Skin epidermis (tissue), 12 donors: ENCODE results near the gene PRF1.

Source experiments
- H3K27ac ChIP-seq, 21 experiments: fragments of 200-600 bp; sonication (generic) in 11 of 21; one replicate each; pipeline ENCODE4 v1.5.0; 2020; ENCODE audit warnings: mild to moderate bottlenecking in 3 of 21, inconsistent platforms in 2 of 21, moderate library complexity in 2 of 21
- H3K4me3 ChIP-seq, 7 experiments: fragments of 200-600 bp; sonication (generic) in 2 of 7; one replicate each; pipeline ENCODE4 v1.5.0; 2020; ENCODE audit warnings: inconsistent platforms in 2 of 7, mild to moderate bottlenecking in 2 of 7, moderate library complexity in 1 of 7

The PRF1 gene

DNA sequence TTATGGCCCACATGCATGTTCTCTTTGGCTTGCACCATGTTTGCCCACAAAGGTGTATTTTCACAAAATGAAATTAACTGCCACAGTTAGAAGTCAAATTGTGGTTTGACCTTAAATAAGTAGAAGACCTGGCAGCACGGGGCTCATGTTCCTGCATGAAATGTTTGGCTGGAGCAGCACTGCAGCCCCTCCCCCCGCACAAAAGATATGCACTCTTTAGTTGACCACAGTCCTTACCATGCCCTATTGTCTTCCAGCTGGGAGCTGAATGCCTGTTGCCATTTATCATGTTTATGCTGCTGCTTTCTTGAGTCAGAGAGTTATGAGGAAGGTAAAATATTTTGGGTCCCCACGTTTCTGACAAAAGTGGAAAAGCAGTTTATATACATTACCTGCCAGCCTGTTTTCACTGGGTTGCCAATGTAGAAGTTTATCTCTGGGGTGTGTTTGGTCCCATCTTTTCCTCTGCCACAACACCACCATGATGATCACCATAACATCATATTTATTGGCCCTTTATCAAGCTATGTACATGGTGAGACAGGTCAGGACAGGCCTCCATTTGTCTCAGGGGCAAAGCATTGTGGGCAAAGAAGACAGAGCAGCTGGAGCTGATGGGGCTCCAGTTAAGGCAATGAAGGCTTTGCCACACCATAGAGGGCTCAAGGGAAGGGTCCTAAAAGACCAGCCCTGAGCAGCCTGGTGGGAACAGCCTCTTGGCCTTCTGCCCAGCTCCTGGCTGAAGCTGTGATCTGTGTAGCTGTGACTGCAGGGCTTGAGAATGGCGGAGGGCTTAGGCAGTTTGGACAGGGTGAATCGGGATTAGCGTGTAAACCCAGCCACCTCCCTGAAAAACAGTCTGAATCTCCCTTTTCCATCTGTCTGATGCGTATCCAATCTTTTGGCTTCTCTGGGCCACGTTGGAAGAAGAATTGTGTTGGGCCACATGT is 5.4 kb downstream of the PRF1 start:
- H3K4me3 ChIP-seq, result no peak overlapping the region
- H3K27ac ChIP-seq, result no peak overlapping the region

DNA sequence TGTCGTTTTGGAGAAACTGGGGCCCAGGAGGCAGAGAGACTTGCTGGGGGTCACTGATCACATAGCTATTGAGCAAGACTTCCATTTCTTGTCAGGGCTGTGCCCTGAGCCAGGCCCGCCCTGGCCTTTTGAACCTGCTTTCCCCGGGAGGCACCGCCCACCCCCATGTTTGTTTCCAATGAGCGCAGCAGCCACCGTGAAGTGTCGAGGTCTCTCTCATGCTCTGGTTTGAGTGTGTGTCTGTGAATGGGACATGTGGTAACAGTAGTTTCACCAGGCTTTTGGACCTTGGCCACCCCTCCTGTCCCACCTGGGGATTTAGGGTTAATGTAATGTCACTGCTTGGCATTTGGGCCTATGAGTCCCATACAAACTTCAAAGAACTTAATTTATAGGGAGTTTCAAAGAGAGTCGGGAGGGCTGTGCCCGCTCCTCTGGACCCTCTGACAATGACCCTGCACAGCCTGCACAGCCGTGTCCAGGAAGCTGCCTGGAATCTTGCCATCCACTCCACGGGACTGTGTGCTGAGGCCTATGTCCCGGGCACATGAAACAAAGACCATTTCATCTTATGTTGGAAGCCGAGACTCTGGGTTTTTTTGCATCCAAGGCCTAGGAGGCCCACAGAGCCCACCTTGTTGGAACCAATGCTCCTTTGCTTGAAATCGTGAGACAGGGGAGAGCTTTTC is 6.3 kb downstream of the PRF1 start:
- no peak overlapping the region for H3K27ac ChIP-seq
- no peak overlapping the region for H3K4me3 ChIP-seq

DNA sequence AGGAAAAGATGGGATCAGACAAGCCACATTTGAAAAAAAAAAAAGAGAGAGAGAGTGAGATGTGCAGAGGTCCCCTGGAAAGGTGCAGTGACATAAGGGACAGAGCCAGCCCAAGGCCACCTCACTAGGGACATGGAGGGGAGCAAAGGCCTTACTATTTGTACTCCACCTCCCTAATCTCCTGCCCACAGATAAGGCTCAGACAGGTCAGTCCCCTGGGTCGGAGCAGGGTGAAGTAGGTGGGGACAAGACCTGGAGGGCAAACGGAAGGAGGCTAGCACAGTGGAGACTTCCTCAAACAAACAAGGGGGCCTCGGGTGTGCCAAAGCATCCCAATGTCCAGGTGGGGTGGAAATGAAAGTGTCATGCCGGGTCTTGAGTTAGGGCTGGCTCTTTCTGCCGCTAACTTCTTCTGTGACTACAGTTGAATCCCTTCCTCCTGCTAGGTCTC is 7.0 kb downstream of the PRF1 start:
- H3K4me3 ChIP-seq, result no peak overlapping the region
- no peak overlapping the region for H3K27ac ChIP-seq

DNA sequence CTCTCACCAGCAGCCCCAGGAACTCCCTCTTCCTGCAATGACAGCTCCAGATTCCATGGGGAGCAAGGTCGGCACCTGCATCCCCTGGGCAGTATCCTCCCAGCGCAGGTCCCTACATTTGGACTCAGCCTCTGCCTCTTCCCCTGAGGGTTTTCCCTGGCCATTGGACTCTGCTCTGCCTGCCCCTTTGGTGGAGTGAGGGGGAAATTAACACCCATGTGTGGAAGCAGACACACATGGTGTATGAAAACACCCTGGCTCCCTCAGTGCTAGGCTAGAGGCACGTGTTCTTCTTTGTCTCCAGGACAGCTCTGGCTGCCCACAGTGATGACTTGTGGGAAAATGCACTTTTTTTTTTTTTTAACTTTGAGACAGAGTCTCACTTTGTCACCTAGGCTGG is 8.4 kb downstream of the PRF1 start:
- no peak overlapping the region for H3K4me3 ChIP-seq
- no peak overlapping the region for H3K27ac ChIP-seq

DNA sequence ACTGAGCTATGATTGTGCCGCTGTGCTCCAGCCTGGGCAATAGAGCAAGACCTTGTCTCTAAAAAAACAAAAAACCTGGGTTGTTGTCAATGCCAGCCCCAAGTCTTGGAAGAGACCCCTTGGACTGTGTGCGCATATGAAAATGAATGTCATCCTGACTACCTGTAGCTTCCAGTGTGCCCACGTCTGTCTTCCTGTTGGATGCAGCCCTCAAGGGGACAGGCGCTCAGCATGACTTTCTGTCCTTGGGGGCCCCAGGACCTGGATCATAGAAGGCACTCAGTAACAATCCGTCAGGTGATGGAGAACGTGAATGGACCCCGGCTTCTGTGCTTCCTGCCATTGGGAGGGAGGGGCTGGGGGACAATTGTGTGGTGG is 9.0 kb downstream of the PRF1 start:
- H3K27ac ChIP-seq, result no peak overlapping the region

DNA sequence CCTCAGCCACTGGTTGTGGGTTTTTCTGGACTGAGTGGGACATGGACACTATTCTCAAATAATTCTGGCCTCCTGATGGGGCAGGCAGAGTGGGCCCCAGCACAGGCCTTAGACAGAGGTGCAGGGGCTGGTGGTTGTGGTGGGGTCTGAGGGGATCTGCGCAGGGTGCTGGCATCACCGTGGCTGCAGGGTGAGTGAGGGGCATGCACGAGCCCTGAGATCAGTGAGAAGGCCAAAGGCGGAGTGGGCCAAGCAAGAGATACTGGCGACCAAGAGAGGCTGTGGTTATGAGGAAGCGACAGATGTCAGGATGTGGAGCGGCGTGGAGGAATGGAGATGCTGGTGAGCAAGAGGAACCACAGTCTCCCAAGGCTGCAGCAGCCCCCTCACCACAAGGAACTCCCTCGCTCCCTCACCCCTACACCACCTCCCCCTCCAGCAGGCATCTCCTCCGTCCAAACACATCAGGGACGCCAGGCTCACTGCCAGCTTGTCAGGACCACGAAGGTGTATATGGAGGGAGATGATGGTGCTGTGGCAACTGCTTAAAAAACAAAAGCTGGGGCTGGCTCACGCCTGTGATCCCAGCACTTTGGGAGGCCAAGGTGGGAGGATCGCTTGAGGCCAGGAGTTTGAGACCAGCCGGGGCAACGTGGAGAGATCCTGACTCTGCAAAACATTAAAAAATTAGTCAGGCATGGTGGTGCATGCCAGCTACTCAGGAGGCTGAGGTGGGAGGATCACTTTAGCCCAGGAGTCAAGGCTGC is 9.6 kb downstream of the PRF1 start:
- no peak overlapping the region for H3K27ac ChIP-seq
- no peak overlapping the region for H3K4me3 ChIP-seq

More for the DNA sequence above, 9.0 kb downstream of the PRF1 start:
- H3K4me3 ChIP-seq, result no peak overlapping the region

DNA sequence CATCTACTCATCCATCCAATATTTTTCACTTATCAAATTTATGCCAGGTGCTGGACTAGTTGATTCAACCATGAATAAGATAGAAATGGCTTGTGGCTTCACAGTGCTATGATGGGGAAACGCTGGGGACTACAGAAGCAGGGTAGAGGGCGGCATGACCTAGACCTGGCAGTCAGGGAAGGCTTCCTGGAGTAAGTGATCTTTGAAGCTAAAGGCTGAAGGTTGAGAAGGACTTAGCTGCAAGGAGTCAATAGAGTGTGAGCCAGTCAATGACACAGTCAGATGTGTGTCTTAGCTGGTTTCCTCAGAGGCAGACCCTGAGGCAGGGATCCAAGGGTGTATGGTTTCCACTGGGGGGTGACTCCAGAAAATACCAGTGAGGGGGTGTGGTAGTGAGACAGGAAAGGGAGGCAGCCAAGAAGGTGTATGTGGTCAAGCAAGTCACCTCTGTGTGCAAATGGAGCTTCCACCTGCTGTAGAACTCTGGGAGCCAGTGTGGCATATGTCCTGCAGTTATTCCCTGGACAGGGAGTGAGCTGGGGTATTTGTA is 10.3 kb downstream of the PRF1 start:
- H3K27ac ChIP-seq, result no peak overlapping the region
- no peak overlapping the region for H3K4me3 ChIP-seq

DNA sequence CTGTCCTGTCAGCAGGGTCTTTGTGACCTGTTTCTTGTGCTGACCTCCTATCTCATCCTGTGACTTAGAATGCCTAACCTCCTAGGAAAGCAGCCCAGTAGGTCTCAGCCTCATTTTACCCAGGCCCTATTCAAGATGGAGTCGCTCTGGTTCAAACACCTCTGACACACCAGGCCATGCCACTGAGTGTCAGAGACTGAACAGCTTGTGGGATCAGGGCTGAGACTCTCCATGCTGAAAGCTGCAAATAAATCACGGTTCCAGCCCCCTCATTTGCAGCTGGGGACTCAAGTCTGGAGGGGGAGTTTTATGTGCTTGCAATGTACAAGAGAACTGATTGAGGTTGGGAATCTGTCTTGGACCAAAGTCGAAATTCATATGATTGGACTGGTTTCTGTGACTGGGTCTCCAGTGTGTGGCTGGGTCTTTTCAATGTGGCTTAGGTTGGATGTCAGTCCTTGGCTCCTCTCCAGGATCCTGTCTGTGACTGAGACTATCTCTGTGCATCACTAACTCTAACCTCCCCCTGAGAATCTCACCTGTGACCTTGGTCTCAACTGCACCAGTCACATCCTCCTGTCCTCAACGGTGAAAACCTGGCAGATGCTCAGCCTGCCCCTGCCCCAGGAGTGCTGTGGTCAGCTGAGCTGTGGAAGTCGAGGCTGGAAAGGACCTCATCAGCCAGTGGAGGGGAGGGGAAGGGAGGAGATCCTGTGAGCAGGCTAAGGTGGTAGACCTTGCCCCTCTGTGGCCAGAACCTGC is 11.7 kb downstream of the PRF1 start:
- H3K4me3 ChIP-seq, result no peak overlapping the region
- H3K27ac ChIP-seq, result no peak overlapping the region

DNA sequence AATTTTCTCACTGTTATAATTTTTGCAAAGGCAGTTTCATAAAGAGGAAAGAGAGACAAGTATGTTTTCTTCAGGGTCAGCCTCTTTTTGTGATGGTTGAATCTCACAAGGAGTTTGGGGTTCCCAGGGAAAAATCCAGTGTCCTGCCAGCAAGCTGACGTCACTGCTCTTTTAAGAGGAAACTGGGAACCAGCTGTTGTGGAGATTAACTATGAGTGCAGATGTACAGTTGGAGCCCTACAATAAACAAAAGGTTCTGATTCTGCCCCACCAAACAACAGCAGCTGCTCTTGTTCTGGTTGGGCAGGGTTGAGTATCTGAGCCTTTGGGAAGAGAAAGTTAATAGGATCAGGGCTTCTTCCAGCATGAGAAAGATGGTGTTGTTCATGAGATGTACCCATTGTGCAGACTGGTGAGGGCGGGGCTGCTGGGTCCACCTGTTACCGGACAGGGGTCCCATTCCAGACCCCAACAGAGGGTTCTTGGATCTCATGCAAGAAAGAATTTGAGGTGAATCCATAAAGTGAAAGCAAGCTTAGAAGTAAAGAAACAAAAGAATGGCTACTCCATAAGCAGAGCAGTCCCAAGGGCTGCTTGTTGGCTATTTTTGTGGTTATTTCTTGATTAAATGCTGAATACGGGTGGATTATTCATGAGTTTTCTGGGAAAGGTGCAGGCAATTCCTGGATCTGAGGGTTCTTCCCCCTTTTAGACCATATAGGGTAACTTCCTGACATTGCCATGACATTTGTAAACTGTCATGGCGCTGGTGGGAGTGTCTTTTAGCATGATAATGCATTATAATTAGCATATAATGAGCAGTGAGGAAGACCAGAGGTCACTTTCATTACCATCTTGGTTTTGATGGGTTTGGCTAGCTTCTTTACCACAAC is 12.5 kb downstream of the PRF1 start:
- no peak overlapping the region for H3K4me3 ChIP-seq
- H3K27ac ChIP-seq, result peak overlapping the region in 1 of 21 experiments; percentile 6

DNA sequence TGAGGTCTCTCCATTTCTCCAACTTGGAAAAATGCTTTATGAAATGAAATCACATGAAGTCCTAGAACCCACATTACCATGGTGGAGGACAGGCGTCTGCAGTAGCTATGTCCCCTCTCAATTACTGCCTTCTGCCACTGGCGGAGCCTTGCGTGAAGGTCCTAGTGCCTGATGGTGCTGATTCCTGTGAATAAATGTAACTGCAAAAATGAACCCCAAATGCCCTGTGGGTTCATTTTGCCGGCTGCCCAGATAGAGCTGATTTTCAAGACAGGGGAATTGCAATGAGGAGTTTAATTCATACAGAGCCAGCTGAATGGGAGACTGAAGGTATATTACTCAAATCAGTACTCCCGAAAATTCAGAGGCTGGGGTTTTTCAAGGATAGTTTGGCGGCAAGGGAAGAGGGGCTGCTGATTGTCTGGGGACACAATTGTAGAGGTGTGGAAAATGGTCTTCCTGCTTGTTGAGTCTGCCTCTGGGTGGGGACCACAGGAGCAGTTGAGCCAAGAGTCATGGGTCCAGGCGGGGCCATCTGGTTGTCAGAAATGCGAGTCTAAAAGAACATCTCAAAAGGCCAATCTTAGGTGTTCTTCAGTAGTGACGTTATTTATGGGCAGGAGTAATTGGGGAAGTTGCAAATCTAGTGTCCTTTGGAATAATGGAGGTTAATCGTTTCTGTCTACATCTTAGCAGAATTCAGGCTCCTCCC is 13.5 kb downstream of the PRF1 start:
- no peak overlapping the region for H3K27ac ChIP-seq

DNA sequence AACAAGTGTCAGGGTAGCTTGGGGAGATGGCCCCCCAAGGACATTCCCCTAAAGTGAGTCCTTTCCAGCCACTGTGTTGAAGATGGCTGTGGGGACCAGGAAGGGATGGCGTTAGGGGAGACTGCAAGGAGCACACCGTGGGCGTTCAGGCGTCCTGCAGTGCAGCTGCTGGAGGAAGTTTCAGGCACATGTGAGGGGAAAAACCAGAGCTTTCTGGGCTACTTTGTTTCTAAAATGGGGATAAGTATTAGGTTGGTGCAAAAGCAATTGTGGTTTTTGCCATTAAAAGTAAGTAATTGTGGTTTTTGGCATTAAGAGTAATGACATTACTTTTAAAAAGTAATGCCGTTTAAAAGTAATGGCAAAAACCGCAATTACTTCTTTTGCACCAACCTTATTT is 14.3 kb downstream of the PRF1 start:
- Histone ChIP-seq H3K27ac (no peak overlapping the region), H3K4me3 (no peak overlapping the region)

More for the DNA sequence above, 13.5 kb downstream of the PRF1 start:
- no peak overlapping the region for H3K4me3 ChIP-seq

DNA sequence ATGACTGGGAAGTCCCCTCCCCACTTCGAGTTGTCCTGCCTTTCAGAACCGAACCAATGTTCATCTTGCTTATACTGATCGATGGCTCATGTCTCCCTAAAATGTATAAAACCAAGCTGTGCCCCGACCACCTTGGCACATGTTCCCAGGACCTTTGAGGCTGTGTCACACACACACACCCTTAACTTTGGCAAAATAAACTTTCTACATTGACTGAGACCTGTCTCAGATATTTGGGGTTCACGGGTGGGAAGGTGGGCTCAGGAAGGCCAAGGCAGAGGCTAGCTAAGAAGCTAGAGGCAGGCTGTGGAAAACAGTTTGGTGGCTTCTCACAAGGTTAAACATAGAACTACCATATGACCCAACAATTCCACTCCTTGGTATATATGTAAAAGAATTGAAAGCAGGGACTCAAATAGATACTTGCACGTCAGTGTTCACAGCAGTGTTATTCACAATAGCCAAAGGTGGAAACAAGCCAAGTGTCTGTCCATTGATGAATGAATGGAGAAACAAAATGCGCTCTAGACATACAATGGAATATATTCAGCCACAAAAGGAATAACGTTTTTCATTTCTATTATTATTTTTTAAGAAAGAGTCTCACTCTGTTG is 15.4 kb downstream of the PRF1 start:
- H3K27ac ChIP-seq, result no peak overlapping the region
- no peak overlapping the region for H3K4me3 ChIP-seq

DNA sequence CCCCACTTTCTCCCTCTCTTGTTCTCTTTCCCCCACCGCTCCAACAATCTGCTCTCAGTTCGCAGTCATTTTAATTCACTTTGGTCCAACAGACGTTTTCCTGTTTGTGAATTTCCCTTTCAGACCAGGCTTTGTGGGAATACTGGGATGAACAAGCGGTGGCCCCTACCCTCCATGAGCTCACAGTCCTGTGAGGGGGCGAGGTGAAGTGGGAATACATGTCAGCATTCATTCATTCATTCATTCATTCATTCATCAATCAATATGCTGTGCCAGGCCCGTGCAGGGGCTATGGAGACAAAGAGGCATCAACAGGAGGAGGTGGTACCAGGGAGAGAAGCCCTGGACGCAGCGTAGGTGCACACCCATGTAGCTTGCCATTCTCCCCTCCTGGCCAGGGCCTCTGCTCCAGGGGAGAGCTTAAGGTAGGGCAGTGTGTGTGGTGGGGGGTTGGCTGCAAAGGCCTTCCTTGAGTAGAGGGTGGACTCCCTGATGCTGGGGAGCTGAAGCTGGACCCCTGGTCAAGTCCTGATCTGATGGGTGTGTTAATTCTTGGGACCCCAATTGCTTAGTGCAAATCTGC is 16.1 kb downstream of the PRF1 start:
- no peak overlapping the region for H3K4me3 ChIP-seq

DNA sequence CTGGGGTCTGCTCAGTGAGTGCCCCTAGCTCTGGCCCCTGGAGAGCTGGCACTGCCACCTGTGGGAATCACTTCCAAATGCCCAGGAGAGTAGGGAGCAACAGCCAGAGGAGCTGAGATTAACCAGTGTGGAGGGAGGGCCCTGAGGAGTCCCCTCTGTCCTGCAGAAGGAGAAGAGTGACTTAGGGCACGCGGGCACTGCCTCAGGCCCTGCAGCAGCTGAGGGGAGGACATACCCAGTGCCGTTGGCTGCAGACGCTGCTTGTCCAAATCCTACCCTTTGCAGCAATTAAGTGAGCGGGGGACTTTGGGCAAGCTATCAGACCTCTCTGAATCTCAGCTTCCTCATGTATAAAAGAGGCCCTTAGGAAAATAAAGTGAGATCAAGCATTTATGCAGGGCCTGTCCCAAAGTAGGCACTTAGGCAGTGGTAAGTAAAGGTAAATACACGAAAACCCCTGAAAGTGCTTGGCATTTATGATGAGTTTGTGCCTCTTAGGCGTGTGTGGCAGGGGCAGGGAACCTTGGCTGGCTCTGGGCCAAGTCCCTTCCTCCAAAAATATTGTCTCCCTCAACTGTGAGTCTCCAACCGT is 16.9 kb downstream of the PRF1 start:
- H3K4me3 ChIP-seq, result no peak overlapping the region
- H3K27ac ChIP-seq, result peak overlapping the region in 3 of 21 experiments; percentile 42 to 52 (median 48)

More for the DNA sequence above, 16.1 kb downstream of the PRF1 start:
- H3K27ac ChIP-seq, result no peak overlapping the region

DNA sequence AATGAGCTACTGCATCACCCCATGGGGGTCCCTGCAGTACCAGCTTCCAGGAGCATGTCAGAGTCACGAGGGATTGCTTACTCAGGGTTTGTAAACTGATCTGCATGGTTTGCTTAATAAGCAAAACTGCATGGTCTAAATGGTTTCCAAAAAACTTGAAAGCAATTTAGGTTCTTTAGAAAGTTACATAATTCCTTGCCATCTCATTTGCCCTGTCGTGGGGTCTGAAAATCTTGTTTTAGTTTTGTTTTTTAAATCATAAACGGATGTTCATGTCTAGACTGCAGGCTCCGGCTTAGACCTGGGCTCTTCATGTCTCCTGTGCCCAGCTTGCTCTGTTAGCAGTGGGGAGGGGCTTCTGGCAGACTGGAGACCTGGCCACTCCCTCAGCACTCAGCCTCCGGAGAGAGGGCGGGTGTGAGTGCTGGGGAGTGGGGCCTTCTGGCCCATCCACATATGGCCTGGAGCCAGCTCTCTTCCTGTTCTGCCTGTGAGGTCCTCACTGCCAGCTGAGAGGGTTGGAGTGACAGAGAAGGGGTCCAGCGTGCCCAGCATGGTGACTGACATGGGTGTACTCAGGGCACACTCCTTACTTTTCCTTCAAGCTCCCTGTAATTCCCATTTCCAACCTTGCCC is 17.5 kb downstream of the PRF1 start:
- no peak overlapping the region for H3K4me3 ChIP-seq
- peak overlapping the region in 4 of 21 experiments; percentile 42 to 67 (median 50) for H3K27ac ChIP-seq

DNA sequence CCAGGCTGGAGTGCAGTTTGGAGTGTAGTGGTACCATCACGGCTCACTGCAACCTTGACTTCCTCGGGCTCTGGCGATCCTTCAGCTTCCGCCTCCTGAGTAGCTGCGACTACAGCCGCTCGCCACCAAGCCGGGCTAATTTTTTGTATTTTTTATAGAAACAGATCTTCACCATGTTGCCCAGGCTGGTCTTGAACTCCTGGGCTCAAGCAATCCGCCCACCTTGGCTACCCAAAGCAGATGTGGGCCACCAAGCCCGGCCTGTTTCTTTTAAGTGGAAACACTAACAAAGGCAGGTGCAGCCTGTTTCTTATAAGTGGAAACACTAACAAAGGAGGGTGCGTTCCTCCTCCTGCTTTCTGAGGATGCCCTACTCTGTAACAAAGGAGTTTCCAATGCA is 18.2 kb downstream of the PRF1 start:
- Histone ChIP-seq H3K4me3 (no peak overlapping the region), H3K27ac (peak overlapping the region in 1 of 21 experiments; percentile 67)
